GM18499 (cell line): ENCODE results near the gene SEZ6.

Source experiments
- ATAC-seq: cut with Tn5 transposase; IDR thresholded peaks from one replicate; pipeline ENCODE4 v1.9.1; 2021; ENCODE audit warnings: moderate number of reproducible peaks; ENCODE audit not compliant: insufficient read depth, unreplicated experiment

SEZ6 gene

DNA sequence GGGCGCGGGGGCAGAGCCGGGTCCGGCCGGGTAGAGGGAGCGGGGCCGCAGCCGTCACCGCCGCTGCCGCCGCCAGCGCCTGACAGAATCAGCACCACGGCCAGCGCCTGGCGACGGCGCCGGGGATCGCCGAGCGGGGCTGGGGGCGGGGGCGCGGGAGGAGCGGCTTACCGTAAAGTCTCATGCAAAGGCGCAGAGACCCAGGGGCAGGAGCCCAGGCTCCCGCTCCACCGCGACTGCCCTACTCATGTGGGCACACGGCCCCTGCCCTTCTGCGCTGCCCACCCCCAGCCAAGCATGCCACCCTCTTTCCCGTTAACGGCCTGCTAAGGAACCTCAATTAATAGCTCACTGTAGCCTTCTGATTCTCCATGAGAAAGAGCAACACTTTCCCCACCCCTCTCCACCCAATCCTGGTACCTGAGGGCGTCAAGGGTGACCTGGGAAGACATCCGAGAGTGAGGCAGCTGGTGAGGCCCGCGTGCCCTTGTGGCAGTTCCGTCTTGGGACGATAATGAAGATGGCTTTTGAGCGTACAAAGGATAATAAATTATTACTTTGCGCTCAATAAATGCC, at the start of gene SEZ6:
SEZ6 (minus strand) TSS at position 98 of the 576 bp plus-strand sequence. CDS start 164 bp downstream, outside the sequence.
- no peak for ATAC-seq

GRCh38 chr17:29054835-29055234, 49.0 kb upstream of the SEZ6 start:
- ATAC-seq: no peak

GRCh38 chr17:29051731-29052130, 45.9 kb upstream of the SEZ6 start:
- ATAC-seq: no peak

DNA sequence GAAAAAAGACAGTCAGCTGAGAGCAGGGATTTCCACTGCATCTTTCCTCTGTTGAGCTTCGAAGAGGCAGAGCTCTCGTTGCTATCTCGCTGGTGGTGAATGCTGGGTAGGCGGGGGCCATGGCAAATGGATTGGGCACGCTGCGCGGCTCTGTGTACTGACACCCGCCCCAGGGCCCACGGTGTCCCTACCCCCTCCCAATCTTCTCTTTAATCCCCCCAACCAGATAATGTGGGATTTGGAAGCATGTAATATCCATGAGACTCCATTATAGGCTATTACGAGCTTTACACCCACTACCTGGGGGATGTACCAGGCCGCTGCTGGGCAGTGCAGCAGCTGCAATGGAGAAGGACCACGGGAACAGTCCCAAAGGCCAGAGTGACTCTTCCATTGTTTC, 45.4 kb upstream of the SEZ6 start:
- ATAC-seq: no peak

DNA sequence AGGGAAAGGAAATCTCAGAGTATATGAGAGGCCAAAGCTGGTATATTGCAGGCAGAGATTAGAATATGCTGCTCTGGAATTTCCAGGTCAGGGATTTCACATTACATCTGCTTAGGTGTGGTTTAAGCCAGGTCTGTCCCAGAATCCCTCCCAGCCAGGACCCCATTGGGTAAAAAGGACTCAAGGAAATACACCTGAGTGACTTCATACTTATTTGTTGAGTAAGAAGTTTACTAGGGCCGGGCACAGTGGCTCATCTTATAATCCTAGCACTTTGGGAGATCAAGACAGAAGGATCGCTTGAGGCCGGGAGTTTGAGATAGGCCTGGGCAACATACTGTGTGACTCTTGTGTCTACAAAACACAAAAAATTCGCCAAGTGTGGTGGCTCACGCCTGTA, 44.3 kb upstream of the SEZ6 start:
- ATAC-seq: no peak

DNA sequence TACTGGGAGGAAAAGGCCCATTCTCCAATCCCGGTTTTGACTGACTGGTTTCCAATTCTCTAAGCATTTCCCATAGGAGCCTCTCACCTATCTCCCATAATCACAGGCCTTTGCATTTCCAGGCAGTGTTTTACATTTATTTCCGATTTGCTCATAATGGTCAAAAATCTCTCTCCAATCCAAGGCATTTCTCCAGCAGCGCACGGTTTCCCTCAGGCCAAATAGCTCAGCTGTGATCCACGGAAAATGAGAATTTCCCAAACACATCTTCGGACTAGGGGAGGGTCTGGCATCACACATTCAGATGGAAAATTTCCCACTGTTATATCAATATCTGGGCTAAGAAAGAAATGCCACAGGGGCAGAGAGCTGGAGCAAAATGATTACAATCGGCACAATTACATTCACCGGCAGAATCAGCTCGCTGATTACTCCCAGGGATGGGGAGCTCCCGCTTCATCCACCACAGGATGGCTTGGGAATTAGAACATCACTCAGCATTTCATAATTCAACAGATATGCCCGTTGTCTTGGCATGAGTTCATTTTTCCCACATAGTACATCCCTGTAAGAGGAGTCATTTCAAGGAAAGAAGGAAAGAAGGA, 43.8 kb upstream of the SEZ6 start:
- no peak for ATAC-seq

DNA sequence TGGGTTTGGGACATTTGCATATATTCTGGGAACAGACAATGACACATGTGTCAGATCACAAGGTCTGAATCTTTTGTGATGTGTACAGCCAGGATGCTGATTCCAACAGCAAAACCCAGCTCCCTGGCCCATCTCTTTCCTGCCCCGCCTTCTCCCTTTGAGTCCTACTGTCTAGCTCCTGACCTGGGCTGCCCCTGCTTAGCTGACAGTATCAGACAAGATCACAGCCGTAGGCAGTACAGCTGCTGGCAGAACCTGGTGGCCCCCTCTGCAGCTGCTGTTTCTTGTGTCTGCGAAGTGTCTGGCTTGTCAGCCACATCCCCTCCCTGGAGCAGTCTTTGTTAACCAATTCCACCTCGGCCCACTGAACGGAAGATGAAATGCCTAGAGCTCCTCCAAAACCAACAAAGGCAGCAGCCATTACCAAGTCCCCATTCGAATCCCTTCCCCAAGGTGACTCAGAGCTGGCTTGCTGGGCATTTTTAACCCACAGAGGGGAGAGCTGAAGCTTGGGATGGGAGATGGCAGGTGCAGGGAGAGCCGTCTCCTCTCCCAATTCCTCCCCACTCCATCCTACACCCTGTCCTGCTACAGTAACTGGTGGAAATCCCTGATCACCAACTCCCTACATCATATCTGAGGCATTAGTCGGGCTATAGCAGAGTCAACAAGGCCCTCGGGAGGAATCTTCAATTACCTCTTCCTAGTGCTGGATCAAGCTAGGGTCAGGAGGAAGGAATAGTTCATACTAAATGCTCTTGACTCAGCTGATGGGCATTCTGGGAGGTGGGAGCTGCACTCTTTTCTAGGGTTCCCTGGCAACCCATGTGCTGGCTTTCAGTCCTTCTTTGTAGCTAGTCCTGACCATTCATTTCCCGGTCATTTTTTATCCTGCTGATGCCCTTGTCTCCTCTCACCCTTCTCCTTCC, 42.9 kb upstream of the SEZ6 start:
- ATAC-seq: no peak

DNA sequence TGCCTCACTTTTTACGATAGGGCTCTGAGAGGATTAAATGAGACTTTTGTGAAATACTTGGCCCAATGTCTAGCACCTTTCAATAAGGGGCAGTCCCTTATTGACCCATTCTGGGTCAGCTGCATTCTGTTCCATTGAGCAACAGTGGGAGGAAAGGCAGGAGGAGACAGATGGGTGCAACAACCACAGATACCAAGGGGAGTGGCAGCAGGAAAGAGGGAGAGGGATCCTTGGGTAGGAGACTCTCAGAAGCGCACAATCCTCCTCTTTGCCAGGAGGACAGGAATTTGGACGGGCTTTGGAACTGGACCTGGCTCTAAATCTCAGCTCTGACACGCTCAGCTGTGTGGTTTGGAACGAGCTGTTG, 40.6 kb upstream of the SEZ6 start:
- no peak for ATAC-seq

DNA sequence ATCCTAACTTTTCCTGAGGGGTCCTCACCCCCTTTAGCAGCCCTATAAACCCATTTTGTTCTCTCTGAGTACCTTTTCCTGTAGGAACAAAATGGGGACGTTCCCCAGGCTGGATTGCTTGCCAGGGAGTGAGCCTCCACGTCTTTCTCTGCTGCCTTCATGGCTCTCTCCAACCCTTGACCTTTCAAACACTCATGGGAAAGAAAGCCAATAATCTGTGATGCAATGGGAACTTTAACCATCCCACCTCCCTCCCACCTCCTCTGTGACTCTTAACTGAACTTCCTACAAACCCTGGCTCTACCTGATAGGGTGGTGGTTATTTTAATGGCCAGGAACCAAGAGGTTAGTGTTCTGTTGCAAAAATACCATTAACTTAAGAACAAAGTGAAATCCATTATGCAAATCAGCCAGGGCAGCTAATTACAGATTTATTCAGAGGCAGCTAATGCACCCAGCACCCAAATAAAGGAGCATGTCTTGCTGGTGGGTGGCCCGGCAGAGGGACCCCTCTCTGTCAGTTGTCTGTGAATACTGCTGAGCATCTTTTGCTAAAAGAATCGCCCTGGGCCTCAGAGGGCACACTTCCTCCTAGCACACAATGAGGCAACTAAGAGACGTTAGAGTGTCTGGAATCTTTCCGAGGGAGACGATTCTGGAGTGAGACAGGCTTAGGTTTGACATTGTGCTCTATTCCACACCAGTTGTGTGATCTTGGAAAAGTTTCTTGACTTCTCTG, 40.1 kb upstream of the SEZ6 start:
- ATAC-seq: no peak

- ATAC-seq: no peak
These were observed 39.2 kb upstream of the SEZ6 start for GRCh38 chr17:29045026-29045425.

DNA sequence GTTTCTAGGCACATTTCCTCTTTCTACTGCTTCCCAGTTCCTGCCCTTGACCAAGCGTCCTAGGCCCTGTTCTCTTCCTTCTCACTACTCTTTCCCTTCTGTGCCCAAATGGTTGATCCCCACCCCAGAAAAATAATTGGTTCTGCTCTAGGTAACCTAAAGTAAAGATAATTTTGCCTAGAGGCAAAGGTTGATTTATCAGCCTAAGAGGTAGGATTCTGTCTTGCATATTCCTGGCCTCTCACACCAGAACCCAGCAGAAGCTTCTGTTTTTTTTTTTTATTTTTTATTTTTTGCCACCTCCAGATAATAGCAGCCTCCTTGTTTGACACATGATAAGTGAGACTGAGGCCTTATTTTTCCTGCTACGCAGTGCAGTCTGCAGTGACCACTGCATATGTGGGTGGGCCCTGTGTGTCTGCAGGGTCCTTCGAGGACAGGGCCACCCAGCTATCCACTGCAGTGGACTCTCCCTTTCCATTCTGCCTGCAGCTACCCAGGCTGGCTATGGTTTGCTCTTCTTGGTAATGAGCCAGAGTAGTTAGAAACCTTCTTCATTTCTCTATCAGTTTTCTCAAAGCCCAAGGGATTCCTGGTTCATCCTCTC, 37.8 kb upstream of the SEZ6 start:
- ATAC-seq: no peak

- no peak for ATAC-seq
These were observed 37.1 kb upstream of the SEZ6 start, which contains the start of gene PIPOX for GRCh38 chr17:29042679-29043538. TSS of gene PIPOX (plus strand) at chr17:29043141. CDS start at chr17:29043226, 85 bp downstream.

DNA sequence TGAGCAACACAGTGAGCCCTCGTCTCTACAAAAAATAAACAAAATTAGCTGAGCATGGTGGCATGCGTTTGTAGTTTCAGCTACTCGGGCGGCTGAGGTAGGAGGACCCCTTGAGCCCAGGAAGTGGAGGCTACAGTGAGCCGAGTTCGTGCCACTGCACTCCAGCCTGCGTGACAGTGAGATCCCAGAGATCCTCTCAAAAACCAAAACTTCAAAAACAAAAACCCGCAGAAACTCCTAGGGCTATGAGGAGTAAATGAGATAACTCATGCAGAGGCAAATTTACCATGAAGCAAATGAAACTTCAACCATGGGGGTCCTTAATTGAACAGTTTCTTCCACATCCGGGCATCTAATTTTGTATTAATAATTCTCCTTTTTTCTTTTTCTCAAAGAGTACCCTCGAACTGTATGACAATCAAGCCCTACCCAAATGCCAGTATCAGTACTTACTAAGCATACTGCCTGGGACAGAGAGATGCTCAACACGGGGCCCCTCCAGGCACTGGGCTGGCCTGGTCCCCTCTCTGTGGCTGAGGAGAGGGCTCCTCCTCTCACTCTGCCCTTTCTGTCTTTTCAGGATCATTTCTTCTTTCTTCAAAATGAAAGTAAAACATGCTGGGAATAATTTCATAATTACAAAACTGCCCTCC, 36.3 kb upstream of the SEZ6 start:
- no peak for ATAC-seq

DNA sequence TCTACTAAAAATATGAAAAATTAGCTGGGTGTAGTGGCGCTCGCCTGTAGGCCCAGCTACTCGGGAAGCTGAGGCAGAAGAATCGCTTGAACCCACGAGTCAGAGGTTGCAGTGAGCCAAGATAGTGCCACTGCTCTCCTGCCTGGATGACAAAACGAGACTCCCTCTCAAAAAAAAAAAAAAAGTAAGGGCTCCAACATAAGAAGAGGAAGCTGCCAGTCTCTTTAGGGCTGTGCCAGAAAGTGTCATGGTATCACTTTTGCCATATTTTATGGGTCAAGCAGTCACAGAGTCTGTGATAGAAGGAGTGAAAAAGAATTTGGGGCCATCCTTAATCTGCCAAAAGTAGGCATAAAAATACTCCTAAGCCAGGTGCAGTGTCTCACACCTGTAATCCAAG, 35.7 kb upstream of the SEZ6 start:
- ATAC-seq: no peak

DNA sequence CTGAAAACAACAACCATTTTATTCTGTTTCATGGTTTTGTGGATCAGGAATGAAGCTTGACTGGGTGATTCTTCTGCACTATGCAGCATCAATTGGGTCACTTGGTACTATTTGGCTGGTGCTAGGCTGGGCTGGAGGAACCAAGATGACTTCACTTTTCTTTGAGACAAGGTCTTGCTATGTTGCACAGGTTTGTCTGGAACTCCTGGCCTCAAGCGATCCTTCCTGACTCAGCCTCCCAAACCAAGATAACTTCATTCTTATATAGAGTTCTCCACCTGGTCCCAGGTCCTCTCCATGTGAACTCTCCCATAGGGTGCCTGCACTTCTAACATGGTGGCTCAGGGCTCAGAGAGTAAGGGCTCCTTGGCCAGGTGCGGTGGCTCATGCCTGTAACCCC, 35.3 kb upstream of the SEZ6 start:
- no peak for ATAC-seq

DNA sequence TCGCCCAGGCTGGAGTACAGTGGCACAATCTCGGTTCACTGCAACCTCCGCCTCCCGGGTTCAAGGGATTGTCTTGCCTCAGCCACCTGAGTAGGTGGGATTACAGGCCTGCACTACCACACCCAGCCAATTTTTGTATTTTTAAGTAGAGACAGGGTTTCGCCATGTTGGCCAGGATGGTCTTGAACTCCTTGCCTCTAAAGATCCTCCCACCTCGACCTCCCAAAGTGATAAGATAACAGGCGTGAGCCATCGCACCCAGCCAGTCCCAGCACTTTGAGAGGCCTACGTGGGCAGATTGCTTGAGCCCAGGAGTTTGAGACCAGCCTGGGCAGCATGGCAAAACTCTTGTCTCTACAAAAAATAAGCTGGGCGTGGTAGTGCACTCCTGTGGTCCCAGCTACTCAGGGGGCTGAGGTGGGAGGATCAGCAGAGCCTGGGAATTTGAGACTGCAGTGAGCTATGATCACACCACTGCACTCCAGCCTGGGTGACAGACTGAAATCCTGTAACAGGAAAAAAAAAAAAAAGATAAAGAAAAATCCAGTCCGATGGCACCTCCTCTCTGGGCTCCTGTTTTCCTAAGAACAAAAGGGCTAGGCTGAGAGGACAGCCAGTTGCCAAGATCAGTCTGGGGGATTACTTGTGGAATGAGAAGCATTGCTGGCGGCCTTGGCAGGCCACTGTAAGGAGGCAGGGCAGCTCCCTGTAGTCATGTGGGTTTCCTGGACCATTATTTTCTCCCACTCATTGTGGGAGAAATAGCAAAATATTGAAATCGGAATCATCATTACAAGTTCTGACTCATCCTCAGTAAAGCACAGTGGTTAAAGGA, 34.1 kb upstream of the SEZ6 start:
- ATAC-seq: no peak

DNA sequence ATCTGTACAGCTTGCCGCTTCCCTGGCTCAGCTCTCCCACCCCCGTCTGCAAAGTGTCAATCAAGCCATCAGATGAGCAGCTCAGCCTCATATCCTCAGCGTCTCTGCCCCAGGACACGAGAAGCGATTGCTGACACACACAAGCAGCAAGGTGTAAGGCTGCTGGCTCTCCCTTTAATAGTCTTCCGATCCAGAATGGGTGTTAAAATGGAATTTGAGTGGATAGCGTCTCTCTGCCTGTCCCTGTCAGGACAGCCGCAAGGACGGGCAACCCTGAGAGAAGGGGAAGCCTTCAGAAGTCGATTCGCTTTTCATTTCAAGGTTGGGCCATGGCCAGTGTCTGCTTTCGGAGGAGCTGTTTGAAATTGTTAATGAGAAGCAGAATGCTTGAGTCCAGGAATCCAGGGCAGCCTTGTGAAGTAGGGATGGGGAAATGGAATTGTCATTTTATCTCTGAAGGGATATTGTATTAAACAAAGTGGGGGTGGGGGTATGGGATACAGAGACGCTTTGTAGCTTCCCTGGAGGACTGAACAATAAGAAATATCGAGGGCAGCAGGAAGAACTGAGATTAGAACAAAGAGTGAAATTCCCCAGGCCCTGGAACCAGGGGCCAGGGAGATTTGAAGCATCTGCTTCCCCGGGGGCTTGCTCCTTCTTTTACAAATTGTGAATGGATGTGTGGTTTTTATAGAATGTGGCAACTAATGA, 32.4 kb upstream of the SEZ6 start:
- ATAC-seq: no peak

DNA sequence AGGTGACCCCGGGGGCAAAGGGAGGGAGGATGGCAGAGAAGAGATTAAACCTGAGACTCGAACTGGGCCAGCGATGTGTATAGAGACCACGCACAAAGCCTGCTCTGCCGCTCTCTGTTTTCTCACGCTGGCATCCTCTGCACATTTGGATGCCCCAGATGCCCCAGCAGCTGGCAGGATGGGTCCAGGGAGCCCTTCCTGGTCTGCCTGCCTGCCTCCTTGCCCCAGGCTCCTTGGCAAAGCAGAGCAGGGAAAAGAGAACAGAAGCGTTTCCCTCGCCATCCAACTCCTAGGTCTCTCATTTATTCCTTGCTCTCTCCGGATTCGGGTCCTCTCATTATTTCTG, 31.9 kb upstream of the SEZ6 start:
- no peak for ATAC-seq
